ENCODE measurements around the gene AQP7.
"Not testable (repeated sequence)": the region's sequence is repeated elsewhere in the genome, so short reads cannot be mapped to it uniquely, and the experiment has no call there.

The AQP7 gene

GRCh38 chr9:33434317-33435105 lies 32.1 kb upstream of the AQP7 start:
- DNase-seq (ENCODE audit: low read depth in 2 of 3, low spot score in 2 of 3) = no peak

GRCh38 chr9:33433871-33434270 lies 31.5 kb upstream of the AQP7 start:
- no peak for DNase-seq (ENCODE audit: low read depth in 2 of 3, low spot score in 2 of 3)

- no peak for DNase-seq (ENCODE audit: low read depth in 2 of 3, low spot score in 2 of 3)
Measured at GRCh38 chr9:33431420-33431819, 29.1 kb upstream of the AQP7 start.

- DNase-seq (ENCODE audit: low read depth in 2 of 3, low spot score in 2 of 3) = no peak
Measured at GRCh38 chr9:33430942-33431341, 28.6 kb upstream of the AQP7 start.

GRCh38 chr9:33429256-33429985 lies 27.1 kb upstream of the AQP7 start:
- no peak for DNase-seq (ENCODE audit: low read depth in 2 of 3, low spot score in 2 of 3)

GRCh38 chr9:33426843-33427293 lies 24.5 kb upstream of the AQP7 start:
- no peak for DNase-seq (ENCODE audit: low read depth in 2 of 3, low spot score in 2 of 3)

- no peak for DNase-seq (ENCODE audit: low read depth in 2 of 3, low spot score in 2 of 3)
Measured at GRCh38 chr9:33425128-33425533, 22.8 kb upstream of the AQP7 start.

GRCh38 chr9:33424492-33424891 lies 22.1 kb upstream of the AQP7 start:
- not testable (repeated sequence) for DNase-seq (ENCODE audit: low read depth in 2 of 3, low spot score in 2 of 3)

GRCh38 chr9:33424043-33424442 lies 21.7 kb upstream of the AQP7 start:
- not testable (repeated sequence) for DNase-seq (ENCODE audit: low read depth in 2 of 3, low spot score in 2 of 3)

- DNase-seq (ENCODE audit: low read depth in 2 of 3, low spot score in 2 of 3) = no peak
Measured at GRCh38 chr9:33419708-33420303, 17.4 kb upstream of the AQP7 start.

GRCh38 chr9:33418090-33418489 lies 15.7 kb upstream of the AQP7 start:
- no peak for DNase-seq (ENCODE audit: low read depth in 2 of 3, low spot score in 2 of 3)

GRCh38 chr9:33416996-33417395 lies 14.6 kb upstream of the AQP7 start:
- no peak for DNase-seq (ENCODE audit: low read depth in 2 of 3, low spot score in 2 of 3)

GRCh38 chr9:33415501-33416038 lies 13.2 kb upstream of the AQP7 start:
- peak; percentile 67 to 93 (median 78) for DNase-seq (ENCODE audit: low read depth in 2 of 3, low spot score in 2 of 3)

GRCh38 chr9:33414889-33415500 lies 12.6 kb upstream of the AQP7 start:
- no peak for DNase-seq (ENCODE audit: low read depth in 2 of 3, low spot score in 2 of 3)

- DNase-seq (ENCODE audit: low read depth in 2 of 3, low spot score in 2 of 3) = no peak
Measured at GRCh38 chr9:33414268-33414667, 11.9 kb upstream of the AQP7 start.

- DNase-seq (ENCODE audit: low read depth in 2 of 3, low spot score in 2 of 3) = no peak
Measured at GRCh38 chr9:33408087-33408486, 5.7 kb upstream of the AQP7 start.

GRCh38 chr9:33407061-33407460 lies 4.7 kb upstream of the AQP7 start:
- no peak for DNase-seq (ENCODE audit: low read depth in 2 of 3, low spot score in 2 of 3)

GRCh38 chr9:33404788-33405362 lies 2.5 kb upstream of the AQP7 start:
- DNase-seq (ENCODE audit: low read depth in 2 of 3, low spot score in 2 of 3) = no peak

GRCh38 chr9:33403941-33404787 lies 1.8 kb upstream of the AQP7 start:
- no peak for DNase-seq (ENCODE audit: low read depth in 2 of 3, low spot score in 2 of 3)

- DNase-seq (ENCODE audit: low read depth in 2 of 3, low spot score in 2 of 3) = not testable (repeated sequence)
Measured at GRCh38 chr9:33401809-33402208, 559 bp downstream of the AQP7 start.

Measured in activated CD8-positive, alpha-beta memory T cell treated with anti-CD3 and anti-CD28 coated beads for 48 hours (primary cell).